RWPE1 (cell line): ENCODE results near the gene PELI2.

Source experiments
- CTCF ChIA-PET: fragments of 350-600 bp; sonication (Branson Sonifier 250); formaldehyde crosslinking; extraction: SDS; loops from one replicate; lab custom pipeline; 2021; lab: Yijun Ruan, JAX
- POLR2A ChIA-PET: fragments of 400-600 bp; formaldehyde crosslinking; extraction: SDS; loops from one replicate; lab custom pipeline; 2020; ENCODE audit warnings: antibody characterized with exemption; ENCODE audit not compliant: low non-redundant PET; lab: Yijun Ruan, JAX
- DNase-seq: peaks from one replicate; pipeline ENCODE4 v3.0.0; 2012; ENCODE audit warnings: low spot score
- H3K27ac ChIP-seq: fragments of 450-650 bp; 2 replicates; pipeline ENCODE4 v1.5.1; 2017
- TF ChIP-seq, protein P1 (sequence below): fragments of 450-650 bp; conservative IDR thresholded peaks from 2 replicates; pipeline ENCODE4 v1.5.1; 2017; ENCODE audit warnings: low read depth, mild to moderate bottlenecking

PELI2 gene

DNA sequence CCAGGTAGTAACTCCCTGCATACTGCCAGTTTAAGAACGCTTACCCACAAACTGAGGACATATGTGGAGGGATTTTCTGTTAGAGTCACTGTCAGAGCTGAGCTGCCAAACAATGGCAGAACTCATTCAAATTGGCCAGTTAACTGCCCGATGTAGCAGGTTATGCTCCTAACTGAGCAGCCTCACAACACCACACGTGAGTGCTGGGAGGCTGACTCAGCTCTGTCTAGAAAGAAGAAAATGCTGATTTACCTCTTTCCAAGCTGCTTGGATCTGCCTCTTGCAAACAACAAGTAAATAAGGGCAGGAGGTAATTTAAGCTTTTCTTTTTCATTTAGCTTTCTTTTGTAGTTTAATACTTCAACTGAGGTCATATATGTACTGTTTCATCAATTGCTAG lies 195.6 kb downstream of the PELI2 start:
- POLR2A ChIA-PET: no interaction called here
- H3K27ac ChIP-seq: no peak overlapping the region
- TF ChIP-seq, protein P1, sequence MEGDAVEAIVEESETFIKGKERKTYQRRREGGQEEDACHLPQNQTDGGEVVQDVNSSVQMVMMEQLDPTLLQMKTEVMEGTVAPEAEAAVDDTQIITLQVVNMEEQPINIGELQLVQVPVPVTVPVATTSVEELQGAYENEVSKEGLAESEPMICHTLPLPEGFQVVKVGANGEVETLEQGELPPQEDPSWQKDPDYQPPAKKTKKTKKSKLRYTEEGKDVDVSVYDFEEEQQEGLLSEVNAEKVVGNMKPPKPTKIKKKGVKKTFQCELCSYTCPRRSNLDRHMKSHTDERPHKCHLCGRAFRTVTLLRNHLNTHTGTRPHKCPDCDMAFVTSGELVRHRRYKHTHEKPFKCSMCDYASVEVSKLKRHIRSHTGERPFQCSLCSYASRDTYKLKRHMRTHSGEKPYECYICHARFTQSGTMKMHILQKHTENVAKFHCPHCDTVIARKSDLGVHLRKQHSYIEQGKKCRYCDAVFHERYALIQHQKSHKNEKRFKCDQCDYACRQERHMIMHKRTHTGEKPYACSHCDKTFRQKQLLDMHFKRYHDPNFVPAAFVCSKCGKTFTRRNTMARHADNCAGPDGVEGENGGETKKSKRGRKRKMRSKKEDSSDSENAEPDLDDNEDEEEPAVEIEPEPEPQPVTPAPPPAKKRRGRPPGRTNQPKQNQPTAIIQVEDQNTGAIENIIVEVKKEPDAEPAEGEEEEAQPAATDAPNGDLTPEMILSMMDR: no peak
- CTCF ChIA-PET: no interaction called here
- DNase-seq: no peak

DNA sequence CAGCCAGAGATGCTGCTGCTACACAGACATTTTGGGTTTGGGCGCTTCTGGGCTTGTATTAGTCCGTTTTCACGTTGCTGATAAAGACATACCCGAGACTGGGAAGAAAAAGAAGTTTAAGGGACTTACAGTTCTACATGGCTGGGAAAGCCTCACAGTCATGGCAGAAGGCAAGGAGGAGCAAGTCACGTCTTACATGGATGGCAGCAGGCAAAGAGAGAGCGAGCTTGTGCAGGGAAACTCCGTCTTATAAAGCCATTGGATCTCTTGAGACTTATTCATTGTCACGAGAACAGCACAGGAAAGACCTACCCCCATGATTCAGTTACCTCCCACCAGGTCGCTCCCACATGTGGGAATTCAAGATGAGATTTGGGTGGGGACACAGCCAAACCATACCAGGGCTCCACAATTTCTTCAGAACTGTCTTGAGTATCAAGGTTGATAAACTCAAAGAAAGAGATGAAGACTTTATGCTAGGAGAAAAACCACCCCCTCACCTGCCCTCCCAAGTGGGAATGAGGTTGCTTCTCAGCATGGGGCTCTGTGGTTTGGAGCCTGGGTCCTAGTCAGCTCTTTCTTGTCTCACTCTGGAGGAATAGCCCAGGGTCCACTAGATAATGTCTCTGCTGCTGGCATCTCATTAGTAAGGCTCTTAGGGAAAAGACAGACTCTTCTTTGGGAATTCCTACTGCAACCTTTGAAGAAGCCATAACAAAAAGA lies 200.3 kb downstream of the PELI2 start:
- ChIA-PET CTCF (no interaction called here), POLR2A (no interaction called here)
- TF ChIP-seq, protein P1: no peak
- H3K27ac ChIP-seq: no peak overlapping the region
- DNase-seq: no peak

DNA sequence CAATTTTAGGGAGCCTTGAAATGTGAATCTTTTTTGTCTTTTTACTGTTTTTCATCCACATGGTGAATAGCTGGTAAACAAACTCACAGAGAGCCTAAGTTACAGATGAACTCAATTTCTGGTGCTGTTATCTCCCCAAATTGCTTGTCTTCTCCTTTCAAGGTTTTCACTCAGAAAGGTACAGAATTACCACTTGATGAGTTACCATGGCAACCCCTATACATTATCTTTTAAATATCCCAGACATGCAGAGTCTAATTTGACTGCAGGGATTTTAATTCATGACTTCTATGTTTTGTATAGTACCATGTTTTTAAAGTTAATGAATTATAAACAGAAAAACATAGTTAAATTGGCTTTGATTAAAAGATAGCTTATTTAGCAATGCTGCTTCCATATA lies 203.7 kb downstream of the PELI2 start:
- no peak overlapping the region for H3K27ac ChIP-seq
- POLR2A ChIA-PET: no interaction called here
- TF ChIP-seq, protein P1: no peak
- no peak for DNase-seq
- CTCF ChIA-PET: interaction anchor here (0.5 kb wide), 1 partner anchor 97 kb away, joined by 3 read pairs; no protein-coding TSS in a partner anchor

DNA sequence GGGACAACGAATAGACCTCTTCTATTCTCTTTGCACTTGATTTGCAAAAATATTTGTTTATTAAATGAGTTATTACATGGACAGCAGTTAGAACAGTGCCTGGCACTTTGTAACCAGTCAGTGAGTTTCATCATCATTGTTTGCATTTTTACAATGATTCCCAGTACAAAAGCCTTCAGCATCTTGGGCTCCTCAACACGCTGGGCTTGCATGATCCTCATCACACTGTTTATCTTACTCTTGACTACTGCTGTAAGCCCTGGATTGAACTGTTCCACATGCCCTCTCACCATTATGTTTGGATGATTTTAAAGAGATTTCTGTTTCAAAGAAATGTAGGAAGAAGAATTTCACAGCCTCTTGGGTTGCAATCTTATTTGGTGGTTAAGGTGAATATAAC lies 204.3 kb downstream of the PELI2 start:
- TF ChIP-seq, protein P1: no peak
- CTCF ChIA-PET: interaction anchor here (1.3 kb wide), 1 partner anchor 17 kb away, joined by 6 read pairs; no protein-coding TSS in a partner anchor
- H3K27ac ChIP-seq: no peak overlapping the region
- no peak for DNase-seq
- POLR2A ChIA-PET: no interaction called here

DNA sequence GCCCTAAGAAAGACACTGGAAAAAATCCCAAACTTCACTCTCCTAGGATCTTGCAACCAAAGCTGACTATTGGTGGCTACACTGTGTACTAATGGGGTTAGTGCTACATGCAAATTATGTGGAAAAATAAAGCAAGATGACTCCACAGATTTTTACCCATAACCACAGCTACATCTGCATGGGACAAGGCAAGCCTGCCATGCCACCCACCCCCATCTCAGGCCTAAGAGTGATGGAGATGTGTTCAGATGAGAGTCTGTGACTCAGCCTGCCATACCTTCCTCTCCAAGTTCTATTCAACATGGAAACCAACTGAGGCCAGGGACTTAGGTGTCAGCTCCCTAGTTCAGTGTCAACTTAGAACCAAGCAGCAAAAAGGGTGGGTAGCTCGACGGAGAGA lies 206.2 kb downstream of the PELI2 start:
- TF ChIP-seq, protein P1: no peak
- POLR2A ChIA-PET: no interaction called here
- no peak for DNase-seq
- H3K27ac ChIP-seq: no peak overlapping the region
- CTCF ChIA-PET: no interaction called here

DNA sequence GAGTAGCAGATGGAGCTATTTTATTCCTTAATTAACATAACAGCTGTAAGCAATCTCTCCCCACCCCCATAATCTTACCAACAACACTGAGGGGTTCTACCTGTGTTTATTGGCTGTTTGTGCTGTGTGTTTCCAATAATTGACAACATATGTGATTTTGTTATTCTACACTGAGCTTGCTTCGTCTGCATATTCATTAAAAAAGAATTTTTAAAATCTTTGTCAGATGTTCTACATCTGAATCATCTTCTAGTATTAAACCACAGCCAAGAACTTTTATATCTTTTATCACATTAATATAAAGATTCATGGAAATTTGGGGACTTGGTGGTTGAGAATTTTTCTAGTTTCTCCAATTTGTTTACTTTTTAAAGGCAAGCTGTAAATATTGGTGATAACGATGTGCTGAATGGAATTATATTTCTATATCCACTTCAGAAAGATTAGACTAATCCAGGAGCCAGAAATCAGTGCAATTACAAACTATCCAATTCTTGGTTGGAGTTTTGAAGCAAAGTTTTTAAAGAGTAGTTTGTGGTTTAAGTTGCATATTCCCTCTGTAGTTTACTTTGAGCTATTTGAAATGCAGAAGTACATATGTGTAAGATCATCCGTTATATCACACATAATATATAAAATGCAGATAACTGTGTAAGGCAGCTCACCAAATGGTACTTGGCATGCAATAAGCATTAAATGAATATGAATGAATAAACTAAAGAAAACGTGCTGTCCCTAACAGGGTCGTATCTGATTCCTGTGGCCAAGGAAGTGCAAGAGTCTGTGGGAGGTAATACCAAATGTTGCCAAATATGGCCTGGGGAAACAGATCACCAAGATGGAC lies 206.9 kb downstream of the PELI2 start:
- TF ChIP-seq, protein P1: no peak
- no peak overlapping the region for H3K27ac ChIP-seq
- ChIA-PET CTCF (interaction anchor here (0.6 kb wide), 1 partner anchor 561 kb away, joined by 4 read pairs; no protein-coding TSS in a partner anchor), POLR2A (no interaction called here)
- no peak for DNase-seq
